Measurements from ENCODE around the gene BLVRA.

- no peak for TF ChIP-seq EP300 (IDR thresholded peaks at IDR 0.05)
- no peak for TF ChIP-seq CTCF (IDR thresholded peaks at IDR 0.05)
- TF ChIP-seq POLR2A (IDR thresholded peaks at IDR 0.05; ENCODE audit: low read depth): no peak
These were observed at the start of gene BLVRA for GRCh38 chr7:43758029-43758821.
